ENCODE results near the gene AURKB. TPM values are rescaled to one million over a fixed set of nuclear protein-coding genes. Genes with fewer than 3 reads are reported as not detected.

AURKB gene
- total and polyA plus RNA-seq, 2 of the 13 experiments (the other 11 are each of a cell fraction or from before 2014, with no cell fraction given), result 29.5 to 75.3 TPM

DNA sequence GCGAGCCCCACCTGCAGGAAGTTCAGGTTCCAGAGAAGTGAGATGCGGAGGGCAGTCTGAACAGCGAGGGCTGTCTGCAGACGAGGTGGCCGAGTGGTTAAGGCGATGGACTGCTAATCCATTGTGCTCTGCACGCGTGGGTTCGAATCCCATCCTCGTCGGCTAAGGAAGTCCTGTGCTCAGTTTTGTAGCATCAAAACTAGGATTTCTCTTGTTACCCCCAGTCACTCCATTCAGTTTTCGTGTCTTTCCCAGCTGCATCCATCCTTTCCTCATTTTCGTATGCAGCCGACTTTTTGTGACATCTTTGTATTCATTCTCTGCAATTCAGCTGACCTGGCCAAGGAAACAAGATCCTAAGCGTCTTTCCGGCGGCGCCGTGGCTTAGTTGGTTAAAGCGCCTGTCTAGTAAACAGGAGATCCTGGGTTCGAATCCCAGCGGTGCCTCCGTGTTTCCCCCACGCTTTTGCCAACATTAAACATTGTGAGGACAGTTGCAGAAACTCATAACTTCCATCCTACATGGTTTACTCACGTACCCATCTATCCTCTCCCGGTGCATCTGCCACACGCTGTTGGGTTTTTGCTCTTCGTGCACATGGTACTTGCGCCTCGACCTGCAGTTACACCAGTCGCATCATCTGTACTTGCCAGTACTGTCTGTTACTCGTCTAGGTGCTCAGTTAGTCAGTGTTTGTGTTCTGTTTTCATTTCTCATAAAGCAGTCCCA lies 23.4 kb downstream of the AURKB start (continued):
- TF ChIP-seq KIAA2018 (CRISPR knock-in tag; IDR thresholded peaks at IDR 0.05; ENCODE audit: borderline replicate concordance), result no peak; the same call in 1 of the 2 replicates
- TF ChIP-seq RBM22 (optimal IDR thresholded peaks at IDR 0.05; ENCODE audit: low read length), result peak; percentile 91
- peak; percentile 70 for TF ChIP-seq ZNF317 (CRISPR knock-in tag; IDR thresholded peaks at IDR 0.05)
- peak; percentile 59; the same call in 1 of the 2 replicates for TF ChIP-seq YEATS2 (CRISPR knock-in tag; IDR thresholded peaks at IDR 0.05; ENCODE audit: borderline replicate concordance)
- TF ChIP-seq ZNF280D (CRISPR knock-in tag; IDR thresholded peaks at IDR 0.05), result no peak
- TF ChIP-seq PHF8 (CRISPR knock-in tag; IDR thresholded peaks at IDR 0.05), result no peak; the same call in 1 of the 2 replicates
- no peak for TF ChIP-seq ZNF260 (CRISPR knock-in tag; IDR thresholded peaks at IDR 0.05; ENCODE audit: borderline replicate concordance, low read depth)
- no peak; the same call in 1 of the 2 replicates for TF ChIP-seq EEA1 (CRISPR knock-in tag; IDR thresholded peaks at IDR 0.05; ENCODE audit: borderline replicate concordance)
- TF ChIP-seq CERS6 (CRISPR knock-in tag; IDR thresholded peaks at IDR 0.05), result no peak
- no peak for TF ChIP-seq TCF12 (IDR thresholded peaks at IDR 0.05)
- no peak for TF ChIP-seq TCF12 (CRISPR knock-in tag; IDR thresholded peaks at IDR 0.05)
- TF ChIP-seq HMG20A (CRISPR knock-in tag; IDR thresholded peaks at IDR 0.05; ENCODE audit: borderline replicate concordance), result no peak; the same call in 1 of the 2 replicates
- TF ChIP-seq ZNF713 (CRISPR knock-in tag; IDR thresholded peaks at IDR 0.05), result no peak

Measured in HepG2 (cell line).